GM18873 (cell line): Measurements from ENCODE around the gene SPANXN3.
"Not testable (repeated sequence)": the region's sequence is repeated elsewhere in the genome, so short reads cannot be mapped to it uniquely, and the experiment has no call there.

Experiments used
- ATAC-seq: cut with Tn5 transposase; IDR thresholded peaks from one replicate; pipeline ENCODE4 v1.9.1; 2021; ENCODE audit warnings: mild to moderate bottlenecking, moderate library complexity, moderate number of reproducible peaks; ENCODE audit not compliant: unreplicated experiment, low FRiP score

Gene SPANXN3, protein sequence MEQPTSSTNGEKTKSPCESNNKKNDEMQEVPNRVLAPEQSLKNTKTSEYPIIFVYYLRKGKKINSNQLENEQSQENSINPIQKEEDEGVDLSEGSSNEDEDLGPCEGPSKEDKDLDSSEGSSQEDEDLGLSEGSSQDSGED

DNA sequence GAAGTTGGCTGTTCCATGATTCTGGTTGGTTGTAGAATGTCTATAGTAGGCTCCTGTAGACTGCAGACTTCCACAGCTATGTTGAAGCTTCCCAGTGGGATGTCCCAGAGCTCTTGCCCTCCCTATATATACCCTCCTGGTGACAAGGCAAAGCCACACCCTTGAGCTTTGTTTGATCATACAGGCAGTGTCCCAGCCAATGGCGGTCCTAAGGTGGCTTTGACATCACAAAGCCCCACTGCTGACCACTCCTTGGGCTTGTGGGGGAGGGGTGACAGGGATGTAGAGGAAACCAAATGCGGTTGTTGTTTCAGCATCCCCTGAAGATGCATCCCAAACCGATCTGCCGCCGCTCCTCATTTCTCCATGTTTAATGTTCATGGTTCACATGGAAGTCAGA lies at the start of gene SPANXN3:
SPANXN3 (minus strand) TSS at position 101 of the 400 bp plus-strand sequence; CDS start at position 17, 84 bp downstream.
- ATAC-seq: not testable (repeated sequence)

DNA sequence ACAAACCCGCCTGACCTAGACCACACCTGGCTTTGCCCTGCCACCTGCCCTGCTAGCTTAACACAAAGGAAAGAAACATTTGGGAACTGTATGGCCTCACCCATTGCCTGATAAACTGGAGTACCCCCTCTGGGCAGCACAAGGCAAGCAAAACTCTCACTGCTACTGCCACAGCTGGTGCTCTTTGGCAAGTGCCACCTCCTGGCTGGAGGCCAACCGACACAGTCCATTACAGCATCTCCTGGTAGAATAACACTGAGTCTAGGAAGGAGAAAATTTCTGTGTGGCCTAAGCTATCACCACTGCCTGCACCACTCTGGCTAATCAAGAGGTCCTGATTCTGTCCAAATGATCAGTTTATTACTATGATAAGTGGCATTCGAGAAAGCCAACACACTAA lies 18.9 kb upstream of the SPANXN3 start:
- no peak for ATAC-seq

DNA sequence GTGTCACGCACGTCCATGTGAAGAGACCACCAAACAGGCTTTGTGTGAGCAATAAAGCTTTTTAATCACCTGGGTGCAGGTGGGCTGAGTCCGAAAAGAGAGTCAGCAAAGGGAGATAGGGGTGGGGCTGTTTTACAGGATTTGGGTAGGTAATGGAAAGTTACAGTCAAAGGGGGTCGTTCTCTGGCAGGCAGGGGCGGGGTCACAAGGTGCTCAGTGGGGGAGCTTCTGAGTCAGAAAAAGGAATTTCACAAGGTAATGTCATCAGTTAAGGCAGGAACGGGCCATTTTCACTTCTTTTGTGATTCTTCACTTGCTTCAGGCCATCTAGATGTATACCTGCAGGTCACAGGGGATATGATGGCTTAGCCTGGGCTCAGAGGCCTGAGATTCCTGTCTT lies 15.1 kb downstream of the SPANXN3 start:
- not testable (repeated sequence) for ATAC-seq

DNA sequence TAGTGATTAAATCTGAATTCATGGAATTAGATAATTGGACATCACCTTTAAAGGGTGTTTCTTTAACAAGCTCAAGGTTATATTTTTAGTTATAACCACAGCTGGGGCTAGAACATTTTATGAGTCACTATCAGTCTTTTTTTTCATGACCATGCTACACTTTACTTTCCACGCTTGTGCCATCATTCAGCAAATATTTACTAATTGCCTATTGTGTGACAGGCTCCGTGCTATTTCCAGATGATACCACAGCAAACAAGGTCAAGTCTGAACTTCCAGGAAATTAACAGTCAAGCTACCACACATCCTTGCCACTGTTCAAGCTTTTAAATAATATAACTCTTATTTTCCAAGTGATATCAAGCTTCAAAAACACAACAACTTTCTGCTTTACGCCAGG lies 16.5 kb downstream of the SPANXN3 start:
- no peak for ATAC-seq

DNA sequence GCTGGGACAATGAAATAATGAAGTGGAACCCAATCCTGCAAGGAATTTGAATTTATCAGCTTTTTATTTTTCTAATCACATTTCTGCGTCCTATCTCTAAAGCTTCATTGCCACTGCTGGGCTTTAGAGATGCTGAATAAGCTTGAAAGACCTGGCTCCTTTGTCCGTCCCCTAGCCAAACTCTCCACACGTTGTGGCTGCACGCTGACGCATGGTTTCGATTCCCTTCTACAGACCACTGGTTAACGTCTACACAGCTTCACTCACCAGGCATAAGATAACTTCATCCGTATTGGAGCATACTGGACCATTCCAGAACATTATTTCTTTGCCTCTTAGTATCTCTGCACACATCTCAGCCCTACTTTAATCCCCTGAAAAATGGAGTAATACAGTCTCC lies 31.2 kb downstream of the SPANXN3 start:
- no peak for ATAC-seq

DNA sequence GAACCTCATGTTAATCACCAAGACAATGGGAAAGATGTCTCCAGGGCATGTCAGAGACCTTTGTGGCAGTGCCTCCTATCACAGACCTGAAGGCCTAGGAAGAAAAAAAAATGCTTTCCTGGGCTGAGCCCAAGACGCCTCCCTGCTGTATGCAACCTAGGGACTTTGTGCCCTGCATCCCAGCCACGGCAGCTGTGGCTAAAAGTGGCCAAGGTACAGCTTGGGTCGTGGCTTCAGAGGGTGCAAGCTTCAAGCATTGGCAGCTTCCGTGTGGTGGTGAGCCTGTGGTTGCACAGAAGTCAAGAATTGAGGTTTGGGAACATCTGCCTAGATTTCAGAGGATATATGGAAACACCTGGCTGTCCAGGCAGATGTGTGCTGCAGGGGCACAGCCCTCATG lies 40.5 kb downstream of the SPANXN3 start:
- no peak for ATAC-seq

DNA sequence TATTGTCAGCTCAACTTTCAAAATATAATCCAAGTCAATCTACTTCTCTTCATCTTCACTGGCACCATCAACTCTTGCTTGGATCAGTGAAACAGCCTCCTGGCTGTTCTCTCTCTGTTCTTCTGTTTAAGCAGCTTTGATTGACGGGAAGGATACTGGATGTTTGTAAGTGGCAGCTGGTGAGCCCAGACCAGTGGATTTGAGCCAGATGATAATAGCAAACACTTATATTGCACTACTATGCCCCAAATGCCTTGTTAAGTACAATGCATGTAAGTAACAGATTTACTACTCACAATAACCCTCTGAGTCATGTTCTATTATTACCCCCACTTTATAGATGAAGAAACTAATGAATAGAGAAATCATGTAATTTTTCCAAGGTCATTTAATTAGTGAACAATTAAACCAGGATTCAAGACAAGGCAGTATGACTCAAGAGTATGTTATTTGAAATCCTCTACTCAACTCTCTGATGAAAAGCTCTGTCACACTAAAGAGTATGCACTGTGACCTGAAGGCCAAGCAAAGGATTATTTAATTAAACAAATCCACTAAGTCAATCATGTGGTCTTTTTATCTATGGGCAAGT lies 44.8 kb downstream of the SPANXN3 start:
- ATAC-seq: no peak

DNA sequence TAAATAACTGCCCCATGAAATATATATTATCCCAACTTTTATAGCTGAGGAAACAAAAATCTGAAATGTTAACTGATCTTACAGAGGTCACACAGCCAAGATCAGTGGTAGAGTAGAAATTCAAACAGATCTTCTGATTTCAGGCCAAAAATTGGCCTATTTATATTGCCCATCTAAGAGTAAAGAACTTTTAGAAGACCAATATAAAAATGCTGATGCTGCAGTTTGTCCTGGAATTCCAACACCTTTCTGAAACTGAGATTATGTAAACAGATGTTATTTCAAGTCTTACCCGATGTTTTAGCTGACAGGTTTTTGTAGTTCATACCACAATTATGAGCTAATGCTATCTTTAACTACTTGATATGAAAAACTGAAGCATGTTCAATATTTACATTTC lies 51.1 kb downstream of the SPANXN3 start:
- no peak for ATAC-seq

DNA sequence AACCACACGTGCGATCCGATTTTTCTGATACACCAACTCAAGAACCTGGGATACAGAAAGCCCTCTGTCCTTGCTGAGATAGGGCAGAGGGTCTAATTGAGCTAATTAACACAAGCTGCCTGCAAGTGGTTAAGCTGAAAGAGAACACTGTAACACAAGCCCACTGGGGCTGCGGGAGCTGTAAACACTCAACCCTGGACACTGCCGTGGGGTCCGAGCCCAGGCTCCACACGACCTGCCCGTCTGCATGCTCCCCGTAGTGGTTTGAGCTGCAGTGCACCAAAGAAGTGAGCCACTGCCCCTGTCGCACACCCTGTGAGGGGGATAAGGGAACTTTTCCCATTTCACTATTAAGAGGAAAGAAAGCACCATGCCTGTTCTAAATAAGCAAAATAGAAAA lies 54.6 kb downstream of the SPANXN3 start:
- no peak for ATAC-seq

DNA sequence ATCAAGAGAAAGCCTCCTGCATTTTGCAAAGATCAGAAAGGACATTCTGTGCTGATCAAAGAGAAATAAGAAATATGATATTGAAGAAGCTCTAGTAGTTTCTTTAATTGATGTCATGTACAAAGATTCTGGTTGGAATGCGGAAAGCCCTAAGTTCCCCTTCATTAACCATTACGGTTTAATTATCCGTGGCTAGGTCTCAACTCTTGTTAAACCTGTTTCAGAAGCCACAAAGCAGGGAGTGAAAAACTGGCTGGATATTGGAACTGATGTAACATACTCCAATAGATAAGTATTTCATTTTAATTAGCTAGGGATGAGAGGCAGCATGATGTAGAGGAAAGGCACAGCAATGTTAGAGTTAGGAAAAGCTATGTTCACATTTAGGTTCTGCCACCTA lies 55.7 kb downstream of the SPANXN3 start:
- ATAC-seq: no peak
